Urinary bladder (tissue), 4 donors: Measurements from ENCODE around the gene CELSR1. TPM values are rescaled to one million over a fixed set of nuclear protein-coding genes. Genes with fewer than 3 reads are reported as not detected.

Experiments used
- DNase-seq: peaks from one replicate; pipeline ENCODE4 v3.0.0-alpha.2; 2015; ENCODE audit errors: extremely low spot score
- H3K27ac ChIP-seq: one replicate; pipeline ENCODE4 v1.5.1; 2013; ENCODE audit warnings: low read depth, mild to moderate bottlenecking, moderate library complexity
- H3K36me3 ChIP-seq: one replicate; pipeline ENCODE4 v1.6.1; 2013; ENCODE audit warnings: mild to moderate bottlenecking, moderate library complexity; ENCODE audit not compliant: insufficient read depth
- H3K4me1 ChIP-seq: one replicate; pipeline ENCODE4 v1.6.1; 2013; ENCODE audit warnings: mild to moderate bottlenecking, moderate library complexity; ENCODE audit not compliant: insufficient read depth
- H3K4me3 ChIP-seq: one replicate; pipeline ENCODE4 v1.5.1; 2013; ENCODE audit warnings: low read depth, low read length
- WGBS: extraction: QIAGEN DNeasy Blood & Tissue Kit; methylation state at CpG from one replicate; pipeline ENCODE4 v1.1.7; 2013; 5-methylcytosine and 5-hydroxymethylcytosine counted together
- polyA plus RNA-seq: library from polyadenylated mRNA; stranded (reverse); fragments of 200-250 nt; gene quantifications from one replicate; pipeline ENCODE4 v1.2.3, GENCODE V29; 2013
- total RNA-seq: library from RNA; depleted of rRNA; stranded (reverse); fragments of >200 nt; gene quantifications from one replicate; pipeline ENCODE4 v1.2.3, GENCODE V29; 2014
- donor health status: healthy with polysubstance abuse.
- donor health status: healthy.

Gene CELSR1
- total and polyA plus RNA-seq, 2 donors = 3.2 to 4.5 TPM

- Histone ChIP-seq H3K27ac (no peak overlapping the region), H3K36me3 (no peaks in the 10 kb centered on the region), H3K4me1 (no peaks in the 10 kb centered on the region), H3K4me3 (no peak overlapping the region)
- 92% methylated on average over 13 of the region's 13 CpGs for WGBS
- no peak for DNase-seq
These were observed 196.7 kb downstream of the CELSR1 start for GRCh38 chr22:46340676-46341075.

- 95% methylated on average over 5 of the region's 5 CpGs for WGBS
- no peak for DNase-seq
- no peak overlapping the region for H3K4me3 ChIP-seq
- no peak overlapping the region for H3K27ac ChIP-seq
- no peaks in the 10 kb centered on the region for H3K36me3 ChIP-seq
- no peaks in the 10 kb centered on the region for H3K4me1 ChIP-seq
These were observed 197.5 kb downstream of the CELSR1 start for GRCh38 chr22:46339956-46340355.

GRCh38 chr22:46338636-46339035 is 198.8 kb downstream of the CELSR1 start:
- WGBS = 93% methylated on average over 8 of the region's 8 CpGs
- Histone ChIP-seq H3K36me3 (no peaks in the 10 kb centered on the region), H3K4me1 (no peaks in the 10 kb centered on the region), H3K27ac (no peak overlapping the region), H3K4me3 (no peak overlapping the region)
- no peak for DNase-seq

- DNase-seq = no peak
- H3K36me3 ChIP-seq = no peaks in the 10 kb centered on the region
- 85% methylated on average over 9 of the region's 9 CpGs for WGBS
- H3K27ac ChIP-seq = no peak overlapping the region
- H3K4me1 ChIP-seq = no peaks in the 10 kb centered on the region
- no peak overlapping the region for H3K4me3 ChIP-seq
These were observed 199.6 kb downstream of the CELSR1 start for GRCh38 chr22:46337870-46338269.

- no peaks in the 10 kb centered on the region for H3K36me3 ChIP-seq
- H3K4me3 ChIP-seq = peak overlapping the region; percentile 98
- WGBS = 11% methylated on average over 42 of the region's 42 CpGs
- no peak for DNase-seq
- H3K27ac ChIP-seq = no peak overlapping the region
- H3K4me1 ChIP-seq = no peaks in the 10 kb centered on the region
These were observed 201.0 kb downstream of the CELSR1 start for GRCh38 chr22:46336119-46337078.

- no peaks in the 10 kb centered on the region for H3K36me3 ChIP-seq
- peak; percentile 53 for DNase-seq
- peak within 1 kb of the TSS; percentile 98 for H3K4me3 ChIP-seq
- H3K27ac ChIP-seq = peak within 1 kb of the TSS; percentile 80
- no peaks in the 10 kb centered on the region for H3K4me1 ChIP-seq
- under 1% methylated on average over 93 of the region's 93 CpGs for WGBS
These were observed 202.0 kb downstream of the CELSR1 start, which contains the start of gene TRMU for GRCh38 chr22:46335201-46336118. TRMU (plus strand) TSS chr22:46335714; CDS start chr22:46335765, 51 bp downstream.

GRCh38 chr22:46331496-46331895 is 205.9 kb downstream of the CELSR1 start:
- H3K4me3 ChIP-seq = no peak overlapping the region
- no peak for DNase-seq
- H3K4me1 ChIP-seq = no peaks in the 10 kb centered on the region
- WGBS = 98% methylated on average over 23 of the region's 23 CpGs
- no peaks in the 10 kb centered on the region for H3K36me3 ChIP-seq
- no peak overlapping the region for H3K27ac ChIP-seq

GRCh38 chr22:46330426-46330825 is 207.0 kb downstream of the CELSR1 start:
- Histone ChIP-seq H3K36me3 (no peaks in the 10 kb centered on the region), H3K4me3 (no peak overlapping the region), H3K4me1 (no peaks in the 10 kb centered on the region), H3K27ac (no peak overlapping the region)
- 97% methylated on average over 4 of the region's 4 CpGs for WGBS
- no peak for DNase-seq

- no peak for DNase-seq
- WGBS = 94% methylated on average over 8 of the region's 8 CpGs
- Histone ChIP-seq H3K4me1 (no peaks in the 10 kb centered on the region), H3K27ac (no peak overlapping the region), H3K36me3 (no peaks in the 10 kb centered on the region), H3K4me3 (no peak overlapping the region)
These were observed 207.8 kb downstream of the CELSR1 start for GRCh38 chr22:46329616-46330015.

- Histone ChIP-seq H3K4me3 (no peak overlapping the region), H3K4me1 (no peaks in the 10 kb centered on the region), H3K27ac (no peak overlapping the region), H3K36me3 (no peaks in the 10 kb centered on the region)
- WGBS = 96% methylated on average over 11 of the region's 11 CpGs
- DNase-seq = no peak
These were observed 208.6 kb downstream of the CELSR1 start for GRCh38 chr22:46328797-46329196.

GRCh38 chr22:46327691-46328465 is 209.5 kb downstream of the CELSR1 start:
- DNase-seq = no peak
- no peak overlapping the region for H3K27ac ChIP-seq
- H3K4me3 ChIP-seq = no peak overlapping the region
- 96% methylated on average over 13 of the region's 13 CpGs for WGBS
- H3K4me1 ChIP-seq = no peaks in the 10 kb centered on the region
- H3K36me3 ChIP-seq = no peaks in the 10 kb centered on the region

- Histone ChIP-seq H3K27ac (no peak overlapping the region), H3K4me3 (no peak overlapping the region), H3K36me3 (no peaks in the 10 kb centered on the region), H3K4me1 (no peaks in the 10 kb centered on the region)
- no peak for DNase-seq
- 93% methylated on average over 23 of the region's 23 CpGs for WGBS
These were observed 211.2 kb downstream of the CELSR1 start for GRCh38 chr22:46326066-46326680.

GRCh38 chr22:46323162-46323561 is 214.3 kb downstream of the CELSR1 start:
- WGBS = 96% methylated on average over 19 of the region's 19 CpGs
- no peak overlapping the region for H3K4me3 ChIP-seq
- H3K27ac ChIP-seq = no peak overlapping the region
- H3K4me1 ChIP-seq = no peaks in the 10 kb centered on the region
- DNase-seq = no peak
- no peaks in the 10 kb centered on the region for H3K36me3 ChIP-seq
